Activated CD4-positive, CD25-positive, alpha-beta regulatory T cell treated with anti-CD3 and anti-CD28 coated beads, Interleukin-2, amount 50 U/mL, for 24 hours (primary cell): Measurements from ENCODE around the gene PALD1.
A peak's percentile ranks its signal among the peaks of the same experiment; 100 is the strongest.

Experiments
- ATAC-seq, 2 donors: fragments of 150-1000 bp; cut with Tn5 transposase; one replicate each; pipeline ENCODE4 v1.10.0; 2021; ENCODE audit warnings: mild to moderate bottlenecking in 1 of 2, moderate library complexity in 1 of 2

Gene PALD1

GRCh38 chr10:70478191-70479164, at the start of gene PALD1:
PALD1 (plus strand) TSS chr10:70478767; CDS start chr10:70525952, 47,185 bp downstream.
- ATAC-seq = peak; percentile 27 to 31

GRCh38 chr10:70430493-70431445, 47.8 kb upstream of the PALD1 start:
- ATAC-seq = no peak

- ATAC-seq = no peak
These were observed 46.5 kb upstream of the PALD1 start for GRCh38 chr10:70432101-70432500.

- no peak for ATAC-seq
These were observed 45.9 kb upstream of the PALD1 start for GRCh38 chr10:70432561-70433263.

- ATAC-seq = no peak
These were observed 44.8 kb upstream of the PALD1 start for GRCh38 chr10:70433581-70434280.

GRCh38 chr10:70435241-70436085, 43.1 kb upstream of the PALD1 start:
- ATAC-seq = no peak

- ATAC-seq = no peak
These were observed 40.8 kb upstream of the PALD1 start for GRCh38 chr10:70437721-70438120.

- peak; percentile 33 to 38 for ATAC-seq
These were observed 38.0 kb upstream of the PALD1 start for GRCh38 chr10:70440296-70441160.

- ATAC-seq = peak; percentile 31 to 38
These were observed 37.2 kb upstream of the PALD1 start, which contains the start of gene NODAL for GRCh38 chr10:70441161-70441894. NODAL (minus strand) TSS chr10:70441681; CDS start chr10:70441667, 14 bp downstream.

- ATAC-seq = no peak
These were observed 36.7 kb upstream of the PALD1 start for GRCh38 chr10:70441895-70442309.

- no peak for ATAC-seq
These were observed 36.1 kb upstream of the PALD1 start for GRCh38 chr10:70442332-70442988.

GRCh38 chr10:70444744-70445143, 33.8 kb upstream of the PALD1 start:
- ATAC-seq = no peak

GRCh38 chr10:70445718-70446657, 32.6 kb upstream of the PALD1 start:
- no peak for ATAC-seq

- no peak for ATAC-seq
These were observed 30.3 kb upstream of the PALD1 start for GRCh38 chr10:70448236-70448635.

GRCh38 chr10:70455213-70455630, 23.3 kb upstream of the PALD1 start:
- ATAC-seq = no peak

- no peak for ATAC-seq
These were observed 22.4 kb upstream of the PALD1 start for GRCh38 chr10:70456164-70456563.

GRCh38 chr10:70457759-70458305, 20.7 kb upstream of the PALD1 start:
- ATAC-seq = no peak
